ENCODE measurements around the gene PUS10.

GRCh38 chr2:60977562-60977895 is 40.5 kb downstream of the PUS10 start:
- no peak for TF ChIP-seq CTCF (IDR thresholded peaks at IDR 0.05)
- no peak for TF ChIP-seq POLR2A (IDR thresholded peaks at IDR 0.05)

All from right lobe of liver (tissue), 4 donors.